Measurements from ENCODE around the gene MERTK. TPM values are rescaled to one million over a fixed set of nuclear protein-coding genes. Genes with fewer than 3 reads are reported as not detected.

The MERTK gene
- total RNA-seq, 4 donors from 2014 or later: 32.4 to 102 (median 75.1) TPM

DNA sequence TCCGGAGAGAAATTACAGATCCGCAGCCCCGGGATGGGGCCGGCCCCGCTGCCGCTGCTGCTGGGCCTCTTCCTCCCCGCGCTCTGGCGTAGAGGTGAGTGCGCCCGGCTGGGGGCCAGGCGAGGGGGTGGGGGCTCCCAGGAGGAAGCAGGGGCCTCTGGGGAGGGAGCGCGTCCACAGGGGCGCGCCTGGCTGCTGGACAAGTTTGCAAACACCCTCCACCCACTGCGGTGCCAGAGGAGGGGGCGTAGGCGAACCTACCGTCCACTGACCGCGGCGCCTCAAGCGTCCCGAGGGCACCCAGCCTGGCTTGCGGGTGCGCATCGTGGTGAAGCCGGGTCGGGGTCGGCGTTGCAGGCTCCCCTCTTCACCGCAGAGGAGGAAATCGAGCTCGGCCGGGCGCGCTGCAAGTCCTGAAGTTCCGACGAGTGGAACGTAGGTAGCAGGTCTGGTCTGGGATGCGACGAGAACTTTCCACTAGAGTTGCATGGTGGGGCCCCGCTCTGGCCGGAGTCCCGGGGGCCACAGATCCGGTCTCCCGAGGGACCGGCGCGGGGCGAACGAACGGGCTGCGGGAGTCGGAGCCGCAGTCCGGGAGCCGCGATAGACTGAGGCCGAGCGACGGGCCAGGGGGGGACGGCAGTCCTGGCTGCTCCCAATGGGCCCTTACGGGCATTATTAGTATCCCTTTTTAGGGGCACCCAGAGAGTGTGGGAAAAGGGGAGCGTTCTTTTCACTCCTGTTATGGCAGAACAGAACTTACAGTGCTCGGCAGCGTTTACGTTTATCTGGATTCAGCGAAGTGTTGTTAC is 502 bp downstream of the MERTK start:
- TF ChIP-seq, protein P1, sequence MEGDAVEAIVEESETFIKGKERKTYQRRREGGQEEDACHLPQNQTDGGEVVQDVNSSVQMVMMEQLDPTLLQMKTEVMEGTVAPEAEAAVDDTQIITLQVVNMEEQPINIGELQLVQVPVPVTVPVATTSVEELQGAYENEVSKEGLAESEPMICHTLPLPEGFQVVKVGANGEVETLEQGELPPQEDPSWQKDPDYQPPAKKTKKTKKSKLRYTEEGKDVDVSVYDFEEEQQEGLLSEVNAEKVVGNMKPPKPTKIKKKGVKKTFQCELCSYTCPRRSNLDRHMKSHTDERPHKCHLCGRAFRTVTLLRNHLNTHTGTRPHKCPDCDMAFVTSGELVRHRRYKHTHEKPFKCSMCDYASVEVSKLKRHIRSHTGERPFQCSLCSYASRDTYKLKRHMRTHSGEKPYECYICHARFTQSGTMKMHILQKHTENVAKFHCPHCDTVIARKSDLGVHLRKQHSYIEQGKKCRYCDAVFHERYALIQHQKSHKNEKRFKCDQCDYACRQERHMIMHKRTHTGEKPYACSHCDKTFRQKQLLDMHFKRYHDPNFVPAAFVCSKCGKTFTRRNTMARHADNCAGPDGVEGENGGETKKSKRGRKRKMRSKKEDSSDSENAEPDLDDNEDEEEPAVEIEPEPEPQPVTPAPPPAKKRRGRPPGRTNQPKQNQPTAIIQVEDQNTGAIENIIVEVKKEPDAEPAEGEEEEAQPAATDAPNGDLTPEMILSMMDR (IDR thresholded peaks at IDR 0.05; ENCODE audit: low read depth): no peak

DNA sequence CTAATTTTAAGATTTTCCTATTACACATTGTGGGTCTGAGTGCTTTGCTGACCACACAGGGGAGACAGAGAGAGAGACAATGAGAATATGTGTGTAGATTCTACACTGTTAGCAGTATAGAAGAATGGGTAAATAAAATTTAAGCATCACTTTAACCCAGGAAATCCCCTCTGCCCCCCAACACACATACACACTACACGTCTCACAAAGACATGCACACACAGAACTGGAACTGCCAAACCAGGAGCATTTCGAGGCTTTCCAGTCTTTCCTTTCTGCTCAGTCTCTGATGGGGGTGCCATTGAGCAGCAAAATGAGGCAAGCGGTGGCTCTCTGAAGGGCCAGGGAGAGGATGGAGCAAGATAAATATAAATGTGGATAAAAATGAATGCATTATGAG is 2.5 kb downstream of the MERTK start:
- TF ChIP-seq, protein P1 (IDR thresholded peaks at IDR 0.05; ENCODE audit: low read depth): no peak

DNA sequence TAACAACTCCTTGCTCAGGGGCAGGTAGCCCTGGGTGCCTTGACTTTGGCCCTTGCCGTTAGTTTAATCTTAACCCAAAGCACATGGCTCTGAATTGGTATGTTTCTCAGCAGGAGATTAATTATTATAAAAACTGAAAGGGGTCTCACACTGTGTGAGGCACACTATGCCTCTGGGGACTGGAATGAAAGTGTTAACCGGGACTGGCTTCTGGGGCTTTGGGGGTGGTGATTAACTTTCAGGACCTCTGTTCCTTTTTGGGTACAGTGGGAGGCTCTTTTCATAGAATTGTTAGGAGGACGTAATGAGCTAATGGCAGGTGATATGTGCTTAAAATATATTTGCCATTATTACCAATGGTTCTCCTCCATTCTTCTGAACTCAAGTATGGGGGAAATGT is 5.1 kb downstream of the MERTK start:
- TF ChIP-seq, protein P1 (IDR thresholded peaks at IDR 0.05; ENCODE audit: low read depth): no peak

DNA sequence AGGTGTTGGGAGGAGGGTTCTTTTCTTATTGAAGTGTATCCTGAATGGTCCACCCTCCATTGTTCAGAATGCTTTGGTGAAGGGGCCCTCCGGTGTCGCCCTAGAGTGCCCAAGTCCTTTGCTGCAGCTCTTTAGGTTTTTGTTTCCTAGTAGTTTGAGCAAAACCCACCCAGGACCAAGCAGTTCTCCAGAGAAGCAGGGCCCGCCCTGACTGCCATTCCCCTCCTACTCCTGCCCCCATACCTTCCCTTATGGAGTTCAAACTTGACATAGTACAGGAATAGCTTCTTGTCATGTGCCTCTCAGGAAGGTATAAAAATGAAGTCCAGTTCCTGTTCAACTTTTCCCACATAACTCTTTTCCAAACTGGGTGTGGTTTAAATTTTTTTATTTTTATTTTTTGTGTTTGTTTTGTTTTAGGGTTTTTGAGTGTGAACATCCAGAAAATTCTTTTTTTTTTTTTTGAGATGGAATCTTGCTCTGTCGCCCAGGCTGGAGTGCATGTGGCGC is 5.6 kb downstream of the MERTK start:
- TF ChIP-seq, protein P1 (IDR thresholded peaks at IDR 0.05; ENCODE audit: low read depth): no peak

DNA sequence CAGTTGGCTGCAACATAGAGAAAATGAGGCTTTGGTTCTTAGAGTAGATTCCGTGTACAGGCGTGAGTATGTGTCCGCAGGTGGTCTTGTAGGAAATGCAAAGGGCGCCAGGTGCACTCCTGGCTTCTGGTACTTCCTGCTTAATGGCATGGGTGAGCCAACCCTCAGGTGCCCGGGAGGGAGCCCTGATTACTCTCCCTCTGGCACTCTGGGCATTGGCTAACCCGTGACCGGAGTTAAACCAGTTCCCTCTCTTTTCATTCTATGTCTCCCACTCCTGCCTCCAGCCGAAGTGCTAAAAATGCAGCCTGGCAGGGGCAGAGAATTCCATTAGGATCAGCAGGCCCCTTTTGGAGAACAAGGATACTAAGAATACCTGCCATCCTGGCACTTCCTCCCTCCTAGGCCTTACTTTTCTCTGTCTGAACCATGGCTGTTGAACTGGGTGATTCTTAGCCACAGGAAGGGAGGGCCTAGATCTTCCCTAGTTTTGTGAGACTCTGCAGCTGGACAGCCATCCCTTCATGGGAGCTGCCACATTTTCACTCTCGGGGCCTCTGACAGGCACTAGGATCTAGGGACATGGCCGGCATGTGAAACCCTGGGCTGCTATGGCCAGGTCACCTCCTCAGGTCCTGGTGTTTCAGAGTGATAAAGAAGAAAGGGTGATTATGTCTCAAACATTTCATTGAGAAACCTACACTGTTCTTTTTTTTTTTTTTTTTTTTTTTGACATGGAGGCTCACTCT is 6.5 kb downstream of the MERTK start:
- TF ChIP-seq, protein P1 (IDR thresholded peaks at IDR 0.05; ENCODE audit: low read depth): no peak

DNA sequence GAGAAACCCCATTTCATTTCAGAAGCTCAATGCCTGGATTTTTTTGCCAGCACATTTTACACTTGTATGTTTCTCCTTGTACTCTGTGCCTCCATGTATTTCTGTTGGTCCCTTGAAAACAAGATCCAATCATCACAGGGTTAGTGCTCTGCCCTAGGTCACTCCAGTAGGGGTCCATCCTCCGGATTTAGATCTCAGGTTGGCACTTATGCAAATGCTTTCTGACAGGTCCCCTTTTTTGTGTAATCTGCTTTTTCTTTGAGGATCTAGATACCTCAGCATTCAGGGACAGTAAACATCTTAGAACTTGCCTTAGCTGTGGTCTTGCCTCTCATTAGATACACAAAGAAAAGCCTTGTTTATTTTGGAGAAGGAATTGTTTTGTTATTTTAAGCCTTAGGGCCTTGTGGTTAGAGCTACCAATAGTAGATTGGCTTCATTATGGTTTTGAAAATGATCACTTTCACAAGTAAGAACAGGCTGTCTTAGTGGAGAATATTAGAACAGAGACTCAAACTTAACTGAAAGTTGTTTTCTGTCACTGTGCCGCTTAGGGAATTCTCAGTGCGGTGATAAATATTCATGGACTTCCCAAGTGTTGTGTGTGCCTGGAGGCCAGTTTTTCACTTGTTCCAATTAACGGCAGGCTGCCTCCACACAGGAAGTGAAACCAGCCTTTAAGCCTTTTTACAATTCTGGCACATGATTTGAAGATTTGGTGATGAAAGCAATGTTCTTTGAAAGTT is 7.8 kb downstream of the MERTK start:
- TF ChIP-seq, protein P1 (IDR thresholded peaks at IDR 0.05; ENCODE audit: low read depth): no peak

All from subcutaneous adipose tissue (tissue), 4 donors.